Measurements from ENCODE around the gene LGI4.
"Not testable (repeated sequence)": the region's sequence is repeated elsewhere in the genome, so short reads cannot be mapped to it uniquely, and the experiment has no call there.

The LGI4 gene

GRCh38 chr19:35156673-35157014 lies 21.8 kb upstream of the LGI4 start:
- Histone ChIP-seq H3K4me3 (ENCODE audit: low read depth, low read length) (no peak overlapping the region), H3K9ac (ENCODE audit: low read depth, low read length) (no peak overlapping the region), H3K36me3 (ENCODE audit: control insufficient read depth, insufficient read depth, low read length) (peaks cover 17% of the 10 kb centered on the region), H3K4me1 (ENCODE audit: control insufficient read depth, insufficient read depth, low read length) (peaks cover 14% of the 10 kb centered on the region), H3K27me3 (ENCODE audit: control insufficient read depth, insufficient read depth, low read length) (no peaks in the 10 kb centered on the region), H3K9me3 (ENCODE audit: control insufficient read depth, insufficient read depth, low read length) (no peaks in the 10 kb centered on the region)

DNA sequence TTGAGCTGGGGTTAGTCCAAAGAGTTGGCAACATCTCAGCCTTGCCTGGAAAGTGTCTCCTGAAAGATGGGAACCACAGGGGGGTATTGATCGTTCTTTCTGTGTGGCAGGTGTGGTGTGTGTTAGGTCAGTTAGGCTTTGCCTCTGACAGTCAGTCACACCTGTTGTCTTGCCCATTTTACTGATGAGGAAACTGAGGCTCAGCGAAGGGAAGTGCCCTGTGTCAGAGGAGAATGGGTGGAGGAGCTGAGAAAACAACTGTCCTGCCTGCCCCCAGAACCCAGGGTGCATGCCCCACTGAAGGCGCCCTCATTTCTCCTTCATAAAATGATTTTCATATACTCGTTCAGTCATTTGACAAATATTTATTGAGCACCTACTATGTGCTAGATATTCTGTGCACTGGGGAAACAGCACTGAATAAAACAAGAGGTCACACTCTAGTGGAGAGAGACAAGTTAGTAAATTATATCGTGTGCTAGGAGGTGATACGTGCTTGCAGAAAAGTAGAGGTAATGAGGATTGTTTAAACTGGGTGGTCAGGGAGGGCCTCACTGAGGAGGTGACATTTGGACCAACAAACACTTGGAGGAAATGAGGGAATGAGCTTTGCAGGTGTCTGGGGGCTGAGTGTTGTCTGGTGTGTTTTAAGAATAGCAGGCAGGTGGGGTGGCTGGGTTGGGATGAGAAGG lies 21.3 kb upstream of the LGI4 start:
- Histone ChIP-seq H3K4me3 (ENCODE audit: low read depth, low read length) (peak overlapping the region; percentile 86), H3K4me1 (ENCODE audit: control insufficient read depth, insufficient read depth, low read length) (peaks cover 14% of the 10 kb centered on the region), H3K9ac (ENCODE audit: low read depth, low read length) (no peak overlapping the region), H3K9me3 (ENCODE audit: control insufficient read depth, insufficient read depth, low read length) (no peaks in the 10 kb centered on the region), H3K36me3 (ENCODE audit: control insufficient read depth, insufficient read depth, low read length) (peaks cover 15% of the 10 kb centered on the region), H3K27me3 (ENCODE audit: control insufficient read depth, insufficient read depth, low read length) (no peaks in the 10 kb centered on the region)

- Histone ChIP-seq H3K9me3 (ENCODE audit: control insufficient read depth, insufficient read depth, low read length) (no peaks in the 10 kb centered on the region), H3K4me3 (ENCODE audit: low read depth, low read length) (peak overlapping the region; percentile 86), H3K36me3 (ENCODE audit: control insufficient read depth, insufficient read depth, low read length) (peaks cover 11% of the 10 kb centered on the region), H3K9ac (ENCODE audit: low read depth, low read length) (peak overlapping the region; percentile 83), H3K4me1 (ENCODE audit: control insufficient read depth, insufficient read depth, low read length) (peaks cover 17% of the 10 kb centered on the region), H3K27me3 (ENCODE audit: control insufficient read depth, insufficient read depth, low read length) (no peaks in the 10 kb centered on the region)
Observed at GRCh38 chr19:35155441-35155840, 20.6 kb upstream of the LGI4 start.

- peaks cover 18% of the 10 kb centered on the region for H3K4me1 ChIP-seq (ENCODE audit: control insufficient read depth, insufficient read depth, low read length)
- H3K36me3 ChIP-seq (ENCODE audit: control insufficient read depth, insufficient read depth, low read length), result peaks cover 11% of the 10 kb centered on the region
- H3K4me3 ChIP-seq (ENCODE audit: low read depth, low read length), result peak within 1 kb of the TSS; percentile 86
- peak within 1 kb of the TSS; percentile 83 for H3K9ac ChIP-seq (ENCODE audit: low read depth, low read length)
- H3K9me3 ChIP-seq (ENCODE audit: control insufficient read depth, insufficient read depth, low read length), result no peaks in the 10 kb centered on the region
- H3K27me3 ChIP-seq (ENCODE audit: control insufficient read depth, insufficient read depth, low read length), result no peaks in the 10 kb centered on the region
Observed at GRCh38 chr19:35154525-35155406, 19.9 kb upstream of the LGI4 start, which contains the start of gene FXYD5. FXYD5 (plus strand) TSS chr19:35154735; CDS start chr19:35155551, 816 bp downstream.

GRCh38 chr19:35153701-35154524 lies 19.1 kb upstream of the LGI4 start:
- H3K9ac ChIP-seq (ENCODE audit: low read depth, low read length), result peak overlapping the region; percentile 12
- H3K36me3 ChIP-seq (ENCODE audit: control insufficient read depth, insufficient read depth, low read length), result peaks cover 7% of the 10 kb centered on the region
- H3K27me3 ChIP-seq (ENCODE audit: control insufficient read depth, insufficient read depth, low read length), result no peaks in the 10 kb centered on the region
- H3K4me1 ChIP-seq (ENCODE audit: control insufficient read depth, insufficient read depth, low read length), result peaks cover 18% of the 10 kb centered on the region
- H3K4me3 ChIP-seq (ENCODE audit: low read depth, low read length), result peak overlapping the region; percentile 86
- no peaks in the 10 kb centered on the region for H3K9me3 ChIP-seq (ENCODE audit: control insufficient read depth, insufficient read depth, low read length)

DNA sequence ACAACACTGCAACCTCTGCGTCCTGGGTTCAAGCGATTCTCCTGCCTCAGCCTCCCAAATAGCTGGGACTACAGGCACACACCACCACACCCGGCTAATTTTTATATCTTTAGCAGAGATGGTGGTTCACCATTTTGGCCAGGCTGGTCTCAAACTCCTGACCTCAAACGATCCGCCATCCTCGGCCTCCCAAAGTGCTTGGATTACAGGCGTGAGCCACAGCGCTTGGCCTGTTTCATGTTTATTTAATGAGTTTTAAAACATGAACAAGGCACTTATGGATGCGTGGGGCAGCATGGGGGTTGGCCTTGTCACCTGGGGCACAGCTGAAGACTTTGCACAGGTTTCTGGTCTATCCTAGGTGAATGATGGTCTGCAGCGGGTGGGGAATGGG lies 18.3 kb upstream of the LGI4 start:
- not testable (repeated sequence) for H3K36me3 ChIP-seq (ENCODE audit: control insufficient read depth, insufficient read depth, low read length); H3K9ac ChIP-seq (ENCODE audit: low read depth, low read length); H3K9me3 ChIP-seq (ENCODE audit: control insufficient read depth, insufficient read depth, low read length); H3K27me3 ChIP-seq (ENCODE audit: control insufficient read depth, insufficient read depth, low read length)
- H3K4me1 ChIP-seq (ENCODE audit: control insufficient read depth, insufficient read depth, low read length), result peaks cover 18% of the 10 kb centered on the region
- peak overlapping the region; percentile 86 for H3K4me3 ChIP-seq (ENCODE audit: low read depth, low read length)

GRCh38 chr19:35151273-35152065 lies 16.6 kb upstream of the LGI4 start:
- H3K36me3 ChIP-seq (ENCODE audit: control insufficient read depth, insufficient read depth, low read length), result no peaks in the 10 kb centered on the region
- H3K4me1 ChIP-seq (ENCODE audit: control insufficient read depth, insufficient read depth, low read length), result peaks cover 18% of the 10 kb centered on the region
- H3K9ac ChIP-seq (ENCODE audit: low read depth, low read length), result no peak overlapping the region
- H3K27me3 ChIP-seq (ENCODE audit: control insufficient read depth, insufficient read depth, low read length), result no peaks in the 10 kb centered on the region
- no peaks in the 10 kb centered on the region for H3K9me3 ChIP-seq (ENCODE audit: control insufficient read depth, insufficient read depth, low read length)
- no peak overlapping the region for H3K4me3 ChIP-seq (ENCODE audit: low read depth, low read length)

GRCh38 chr19:35150445-35150844 lies 15.6 kb upstream of the LGI4 start:
- Histone ChIP-seq H3K9ac (ENCODE audit: low read depth, low read length) (no peak overlapping the region), H3K9me3 (ENCODE audit: control insufficient read depth, insufficient read depth, low read length) (no peaks in the 10 kb centered on the region), H3K4me1 (ENCODE audit: control insufficient read depth, insufficient read depth, low read length) (peaks cover 11% of the 10 kb centered on the region), H3K27me3 (ENCODE audit: control insufficient read depth, insufficient read depth, low read length) (no peaks in the 10 kb centered on the region), H3K36me3 (ENCODE audit: control insufficient read depth, insufficient read depth, low read length) (no peaks in the 10 kb centered on the region), H3K4me3 (ENCODE audit: low read depth, low read length) (no peak overlapping the region)

DNA sequence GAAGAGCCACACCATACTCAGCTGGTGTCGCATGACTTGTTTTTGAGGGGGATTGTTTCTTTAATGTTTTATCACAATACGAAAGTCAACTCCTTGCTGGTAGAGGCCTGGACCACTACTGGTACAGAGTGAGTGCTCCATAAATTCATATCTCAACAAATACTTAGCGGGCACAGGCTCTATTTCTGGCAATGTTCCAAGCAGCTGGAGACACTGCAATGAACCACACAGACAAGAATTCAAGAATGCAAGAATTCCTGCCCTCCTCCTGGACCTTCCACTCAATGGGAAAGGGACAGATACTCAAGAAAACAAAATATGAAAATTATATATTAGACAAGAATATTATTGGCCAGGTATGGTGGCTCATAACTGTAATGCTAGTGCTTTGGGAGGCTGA lies 14.6 kb upstream of the LGI4 start:
- no peak overlapping the region for H3K9ac ChIP-seq (ENCODE audit: low read depth, low read length)
- peaks cover 17% of the 10 kb centered on the region for H3K4me1 ChIP-seq (ENCODE audit: control insufficient read depth, insufficient read depth, low read length)
- no peak overlapping the region for H3K4me3 ChIP-seq (ENCODE audit: low read depth, low read length)
- H3K36me3 ChIP-seq (ENCODE audit: control insufficient read depth, insufficient read depth, low read length), result no peaks in the 10 kb centered on the region
- no peaks in the 10 kb centered on the region for H3K27me3 ChIP-seq (ENCODE audit: control insufficient read depth, insufficient read depth, low read length)
- no peaks in the 10 kb centered on the region for H3K9me3 ChIP-seq (ENCODE audit: control insufficient read depth, insufficient read depth, low read length)

- Histone ChIP-seq H3K36me3 (ENCODE audit: control insufficient read depth, insufficient read depth, low read length) (no peaks in the 10 kb centered on the region), H3K4me1 (ENCODE audit: control insufficient read depth, insufficient read depth, low read length) (peaks cover 15% of the 10 kb centered on the region), H3K27me3 (ENCODE audit: control insufficient read depth, insufficient read depth, low read length) (peaks cover 8% of the 10 kb centered on the region), H3K9me3 (ENCODE audit: control insufficient read depth, insufficient read depth, low read length) (no peaks in the 10 kb centered on the region), H3K9ac (ENCODE audit: low read depth, low read length) (no peak overlapping the region), H3K4me3 (ENCODE audit: low read depth, low read length) (no peak overlapping the region)
Observed at GRCh38 chr19:35146746-35147459, 12.0 kb upstream of the LGI4 start.

Measured in iPS-15b (cell line).